Glutamatergic neuron (in vitro differentiated cells): ENCODE results near the gene PLEKHA7. TPM values are rescaled to one million over a fixed set of nuclear protein-coding genes. Genes with fewer than 3 reads are reported as not detected.
A peak's percentile ranks its signal among the peaks of the same experiment; 100 is the strongest.

Experiments used
- DNase-seq: peaks from one replicate; pipeline ENCODE4 v3.0.0; 2022
- H3K27ac Mint-ChIP-seq: one replicate; pipeline ENCODE4 v1.8.0; 2020; ENCODE audit warnings: mild to moderate bottlenecking, mixed read lengths, inconsistent platforms; ENCODE audit not compliant: unreplicated experiment
- H3K27me3 Mint-ChIP-seq: one replicate; pipeline ENCODE4 v1.8.0; 2020; ENCODE audit warnings: mild to moderate bottlenecking, moderate library complexity, mixed read lengths, inconsistent platforms; ENCODE audit not compliant: unreplicated experiment
- H3K36me3 Mint-ChIP-seq: one replicate; pipeline ENCODE4 v1.8.0; 2020; ENCODE audit warnings: mild to moderate bottlenecking, mixed read lengths, inconsistent platforms; ENCODE audit not compliant: unreplicated experiment
- H3K4me1 Mint-ChIP-seq: one replicate; pipeline ENCODE4 v1.8.0; 2020; ENCODE audit warnings: mild to moderate bottlenecking, low read depth, mixed read lengths, inconsistent platforms; ENCODE audit not compliant: unreplicated experiment
- H3K4me3 Mint-ChIP-seq: one replicate; pipeline ENCODE4 v1.8.0; 2020; ENCODE audit warnings: mild to moderate bottlenecking, mixed read lengths, inconsistent platforms; ENCODE audit not compliant: unreplicated experiment
- H3K9me3 Mint-ChIP-seq: one replicate; pipeline ENCODE4 v1.8.0; 2020; ENCODE audit warnings: mild to moderate bottlenecking, moderate library complexity, mixed read lengths, inconsistent platforms; ENCODE audit not compliant: unreplicated experiment
- total RNA-seq: library from RNA; stranded (reverse); fragmentation: NEBNext Ultra II Directional; extraction: Animal tissue kit (Norgen Biotek cat#: 25700); gene quantifications from one replicate; pipeline ENCODE4 v1.2.1, GENCODE V29; 2021; ENCODE audit not compliant: unreplicated experiment
- TF ChIP-seq, protein P1 (sequence below): fragments of 200-600 bp; sonication (generic); IDR thresholded peaks from one replicate; pipeline ENCODE4 v1.5.0; 2021; ENCODE audit not compliant: partially characterized antibody, unreplicated experiment

Gene PLEKHA7
- total RNA-seq, 1 donor from 2014 or later: 5.7 TPM

GRCh38 chr11:16945671-16946469 is 68.3 kb downstream of the PLEKHA7 start:
- H3K4me1 Mint-ChIP-seq: no peaks in the 10 kb centered on the region
- H3K27ac Mint-ChIP-seq: no peak overlapping the region
- no peaks in the 10 kb centered on the region for H3K9me3 Mint-ChIP-seq
- H3K36me3 Mint-ChIP-seq: no peaks in the 10 kb centered on the region
- no peak overlapping the region for H3K4me3 Mint-ChIP-seq
- H3K27me3 Mint-ChIP-seq: no peaks in the 10 kb centered on the region
- peak; percentile 62 for DNase-seq
- TF ChIP-seq, protein P1, sequence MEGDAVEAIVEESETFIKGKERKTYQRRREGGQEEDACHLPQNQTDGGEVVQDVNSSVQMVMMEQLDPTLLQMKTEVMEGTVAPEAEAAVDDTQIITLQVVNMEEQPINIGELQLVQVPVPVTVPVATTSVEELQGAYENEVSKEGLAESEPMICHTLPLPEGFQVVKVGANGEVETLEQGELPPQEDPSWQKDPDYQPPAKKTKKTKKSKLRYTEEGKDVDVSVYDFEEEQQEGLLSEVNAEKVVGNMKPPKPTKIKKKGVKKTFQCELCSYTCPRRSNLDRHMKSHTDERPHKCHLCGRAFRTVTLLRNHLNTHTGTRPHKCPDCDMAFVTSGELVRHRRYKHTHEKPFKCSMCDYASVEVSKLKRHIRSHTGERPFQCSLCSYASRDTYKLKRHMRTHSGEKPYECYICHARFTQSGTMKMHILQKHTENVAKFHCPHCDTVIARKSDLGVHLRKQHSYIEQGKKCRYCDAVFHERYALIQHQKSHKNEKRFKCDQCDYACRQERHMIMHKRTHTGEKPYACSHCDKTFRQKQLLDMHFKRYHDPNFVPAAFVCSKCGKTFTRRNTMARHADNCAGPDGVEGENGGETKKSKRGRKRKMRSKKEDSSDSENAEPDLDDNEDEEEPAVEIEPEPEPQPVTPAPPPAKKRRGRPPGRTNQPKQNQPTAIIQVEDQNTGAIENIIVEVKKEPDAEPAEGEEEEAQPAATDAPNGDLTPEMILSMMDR: no peak

- Mint-ChIP-seq H3K36me3 (no peaks in the 10 kb centered on the region), H3K4me1 (no peaks in the 10 kb centered on the region), H3K27ac (no peak overlapping the region), H3K9me3 (no peaks in the 10 kb centered on the region), H3K27me3 (no peaks in the 10 kb centered on the region), H3K4me3 (no peak overlapping the region)
- DNase-seq: no peak
- TF ChIP-seq, protein P1: no peak
Measured at GRCh38 chr11:16942911-16943310, 71.3 kb downstream of the PLEKHA7 start.

GRCh38 chr11:16942342-16942741 is 71.9 kb downstream of the PLEKHA7 start:
- Mint-ChIP-seq H3K4me1 (no peaks in the 10 kb centered on the region), H3K27ac (no peak overlapping the region), H3K9me3 (no peaks in the 10 kb centered on the region), H3K27me3 (no peaks in the 10 kb centered on the region), H3K36me3 (no peaks in the 10 kb centered on the region), H3K4me3 (no peak overlapping the region)
- TF ChIP-seq, protein P1: no peak
- DNase-seq: no peak

- Mint-ChIP-seq H3K27ac (no peak overlapping the region), H3K9me3 (no peaks in the 10 kb centered on the region), H3K27me3 (no peaks in the 10 kb centered on the region), H3K4me3 (no peak overlapping the region), H3K36me3 (no peaks in the 10 kb centered on the region), H3K4me1 (no peaks in the 10 kb centered on the region)
- TF ChIP-seq, protein P1: no peak
- DNase-seq: no peak
Measured at GRCh38 chr11:16941935-16942334, 72.3 kb downstream of the PLEKHA7 start.

- Mint-ChIP-seq H3K4me3 (no peak overlapping the region), H3K27me3 (no peaks in the 10 kb centered on the region), H3K27ac (no peak overlapping the region), H3K9me3 (no peaks in the 10 kb centered on the region), H3K4me1 (peaks cover 4% of the 10 kb centered on the region), H3K36me3 (no peaks in the 10 kb centered on the region)
- TF ChIP-seq, protein P1: no peak
- DNase-seq: no peak
Measured at GRCh38 chr11:16938061-16938460, 76.2 kb downstream of the PLEKHA7 start.
